ENCODE results near the gene ZNF618.

ZNF618 gene

GRCh38 chr9:114053246-114054005 lies 177.3 kb downstream of the ZNF618 start:
- no peak for DNase-seq (ENCODE audit: low read depth)
- in situ Hi-C loops (cut with HindIII; ENCODE audit: low sequenced_read_pairs): no loop called here
- TF ChIP-seq CTCF (IDR thresholded peaks at IDR 0.05; ENCODE audit: low read depth, low read length, missing control alignments): no peak
- H3K4me3 ChIP-seq (ENCODE audit: low read depth, low read length): no peak overlapping the region

- no peak for TF ChIP-seq CTCF (IDR thresholded peaks at IDR 0.05; ENCODE audit: low read depth, low read length, missing control alignments)
- DNase-seq (ENCODE audit: low read depth): no peak
- H3K4me3 ChIP-seq (ENCODE audit: low read depth, low read length): no peak overlapping the region
- in situ Hi-C loops (cut with HindIII; ENCODE audit: low sequenced_read_pairs): no loop called here
Observed at GRCh38 chr9:114054191-114054690, 178.1 kb downstream of the ZNF618 start.

- in situ Hi-C loops (cut with HindIII; ENCODE audit: low sequenced_read_pairs): no loop called here
Observed at GRCh38 chr9:114055061-114055460, 179.0 kb downstream of the ZNF618 start.

GRCh38 chr9:114055894-114056293 lies 179.8 kb downstream of the ZNF618 start:
- in situ Hi-C loops (cut with HindIII; ENCODE audit: low sequenced_read_pairs): no loop called here
- no peak overlapping the region for H3K4me3 ChIP-seq (ENCODE audit: low read depth, low read length)
- no peak for TF ChIP-seq CTCF (IDR thresholded peaks at IDR 0.05; ENCODE audit: low read depth, low read length, missing control alignments)
- no peak for DNase-seq (ENCODE audit: low read depth)

More at GRCh38 chr9:114055061-114055460, 179.0 kb downstream of the ZNF618 start:
- no peak for TF ChIP-seq CTCF (IDR thresholded peaks at IDR 0.05; ENCODE audit: low read depth, low read length, missing control alignments)
- DNase-seq (ENCODE audit: low read depth): no peak
- no peak overlapping the region for H3K4me3 ChIP-seq (ENCODE audit: low read depth, low read length)

GRCh38 chr9:114056527-114056926 lies 180.4 kb downstream of the ZNF618 start:
- in situ Hi-C loops (cut with HindIII; ENCODE audit: low sequenced_read_pairs): no loop called here
- DNase-seq (ENCODE audit: low read depth): no peak
- H3K4me3 ChIP-seq (ENCODE audit: low read depth, low read length): no peak overlapping the region
- TF ChIP-seq CTCF (IDR thresholded peaks at IDR 0.05; ENCODE audit: low read depth, low read length, missing control alignments): no peak

GRCh38 chr9:114057161-114057885 lies 181.2 kb downstream of the ZNF618 start:
- H3K4me3 ChIP-seq (ENCODE audit: low read depth, low read length): no peak overlapping the region
- no peak for TF ChIP-seq CTCF (IDR thresholded peaks at IDR 0.05; ENCODE audit: low read depth, low read length, missing control alignments)
- DNase-seq (ENCODE audit: low read depth): no peak
- in situ Hi-C loops (cut with HindIII; ENCODE audit: low sequenced_read_pairs): no loop called here

Data from astrocyte of the cerebellum (primary cell).